GM10266 (cell line): ENCODE results near the gene NAT8.

Experiments used
- DNase-seq: peaks from one replicate; pipeline ENCODE4 v3.0.0; 2012; ENCODE audit errors: extremely low spot score
- CTCF ChIP-seq: IDR thresholded peaks from 2 replicates; pipeline ENCODE4 v1.5.1; 2012; ENCODE audit warnings: mild to moderate bottlenecking, low read depth; ENCODE audit not compliant: control insufficient read depth, insufficient read depth; ENCODE audit errors: missing control alignments

Gene NAT8

GRCh38 chr2:73593680-73594079, 48.5 kb downstream of the NAT8 start:
- no peak for DNase-seq
- no peak for TF ChIP-seq CTCF
